GM12878 (cell line): ENCODE results near the gene LYPD5. TPM values are rescaled to one million over a fixed set of nuclear protein-coding genes. Genes with fewer than 3 reads are reported as not detected.

Experiments
- ATF2 ChIP-seq: IDR thresholded peaks from 2 replicates; pipeline ENCODE4 v1.6.1; 2012; ENCODE audit warnings: low read length, inconsistent platforms
- CHD2 ChIP-seq: IDR thresholded peaks from 2 replicates; pipeline ENCODE4 v1.6.1; 2011; ENCODE audit warnings: low read depth, low read length, improper control_type of control experiment, borderline replicate concordance
- CUX1 ChIP-seq: IDR thresholded peaks from 2 replicates; pipeline ENCODE4 v1.6.1; 2012; ENCODE audit warnings: improper control_type of control experiment, low read depth, low read length; ENCODE audit not compliant: insufficient replicate concordance
- DPF2 ChIP-seq: fragments of 450-650 bp; IDR thresholded peaks from 2 replicates; pipeline ENCODE4 v1.6.1; 2017; ENCODE audit warnings: mild to moderate bottlenecking
- IRF5 ChIP-seq: fragments of 450-650 bp; IDR thresholded peaks from 2 replicates; pipeline ENCODE4 v1.6.1; 2017; ENCODE audit warnings: borderline replicate concordance
- MXI1 ChIP-seq: fragments of 150-350 bp; IDR thresholded peaks from 2 replicates; pipeline ENCODE4 v1.6.1; 2011; ENCODE audit warnings: low read depth, mild to moderate bottlenecking, inconsistent platforms, low read length, improper control_type of control experiment
- NFXL1 ChIP-seq: fragments of 450-650 bp; IDR thresholded peaks from 2 replicates; pipeline ENCODE4 v1.6.1; 2017; ENCODE audit warnings: antibody characterized with exemption, mild to moderate bottlenecking, borderline replicate concordance
- PAX8 ChIP-seq: fragments of 450-650 bp; IDR thresholded peaks from 2 replicates; pipeline ENCODE4 v1.6.1; 2017; ENCODE audit warnings: mild to moderate bottlenecking, moderate library complexity
- RCOR1 ChIP-seq: conservative IDR thresholded peaks from 2 replicates; pipeline ENCODE4 v1.6.1; 2012; ENCODE audit warnings: low read depth, low read length, improper control_type of control experiment
- RELA ChIP-seq: fragments of 450-650 bp; IDR thresholded peaks from 2 replicates; pipeline ENCODE4 v1.8.0; 2014; ENCODE audit warnings: borderline replicate concordance; ENCODE audit not compliant: partially characterized antibody
- SIN3A ChIP-seq: IDR thresholded peaks from 2 replicates; pipeline ENCODE4 v1.6.1; 2012; ENCODE audit warnings: low read depth, low read length, improper control_type of control experiment
- SP1 ChIP-seq: IDR thresholded peaks from one replicate; pipeline ENCODE4 v1.6.1; 2011; ENCODE audit warnings: low read depth, low read length
- ZNF384 ChIP-seq: IDR thresholded peaks from 2 replicates; pipeline ENCODE4 v1.6.1; 2012; ENCODE audit warnings: low read depth, mild to moderate bottlenecking, low read length, improper control_type of control experiment, borderline replicate concordance
- polyA plus RNA-seq, 11 experiments: library from polyadenylated mRNA; depleted of rRNA in 4 of 11; unstranded in 6 of 11; stranded (reverse) in 5 of 11; fragments of >200 nt; fragmentation: Nextera tagmentation in 4 of 11; fragmentation: Illumina TruSeq in 1 of 11; extraction: Ambion mirVana in 4 of 11; extraction: Trizol in 1 of 11; gene quantifications; 1 replicate in 1 of 11; 2 replicates in 10 of 11; pipeline versions ENCODE4 v1.2.1 to v1.2.3, GENCODE V29; 2011 to 2016; ENCODE audit warnings: inconsistent platforms in 2 of 11, missing spikeins in 2 of 11, low read depth in 1 of 11
- total RNA-seq, 4 experiments: library from RNA; depleted of rRNA in 3 of 4; stranded (reverse); fragments of >200 nt in 3 of 4; fragmentation: Illumina TruSeq in 1 of 4; extraction: Trizol in 1 of 4; gene quantifications; 2 replicates each; pipeline versions ENCODE4 v1.2.1 to v1.2.3, GENCODE V29; 2013 to 2021
- TF ChIP-seq, protein P1 (sequence below): fragments of 450-650 bp; conservative IDR thresholded peaks from 2 replicates; pipeline ENCODE4 v1.6.1; 2017; ENCODE audit warnings: mild to moderate bottlenecking, moderate library complexity
- TF ChIP-seq, protein P2 (sequence below): fragments of 450-650 bp; formaldehyde crosslinking; IDR thresholded peaks from 2 replicates; pipeline ENCODE4 v1.5.0; 2022; ENCODE audit warnings: mild to moderate bottlenecking, missing genetic modification characterization

LYPD5 gene
- total and polyA plus RNA-seq, 10 of the 15 experiments (the other 5 are each of a cell fraction or from before 2014, with no cell fraction given): 0.04 to 2.2 (median 0.69) TPM; not detected in 1

DNA sequence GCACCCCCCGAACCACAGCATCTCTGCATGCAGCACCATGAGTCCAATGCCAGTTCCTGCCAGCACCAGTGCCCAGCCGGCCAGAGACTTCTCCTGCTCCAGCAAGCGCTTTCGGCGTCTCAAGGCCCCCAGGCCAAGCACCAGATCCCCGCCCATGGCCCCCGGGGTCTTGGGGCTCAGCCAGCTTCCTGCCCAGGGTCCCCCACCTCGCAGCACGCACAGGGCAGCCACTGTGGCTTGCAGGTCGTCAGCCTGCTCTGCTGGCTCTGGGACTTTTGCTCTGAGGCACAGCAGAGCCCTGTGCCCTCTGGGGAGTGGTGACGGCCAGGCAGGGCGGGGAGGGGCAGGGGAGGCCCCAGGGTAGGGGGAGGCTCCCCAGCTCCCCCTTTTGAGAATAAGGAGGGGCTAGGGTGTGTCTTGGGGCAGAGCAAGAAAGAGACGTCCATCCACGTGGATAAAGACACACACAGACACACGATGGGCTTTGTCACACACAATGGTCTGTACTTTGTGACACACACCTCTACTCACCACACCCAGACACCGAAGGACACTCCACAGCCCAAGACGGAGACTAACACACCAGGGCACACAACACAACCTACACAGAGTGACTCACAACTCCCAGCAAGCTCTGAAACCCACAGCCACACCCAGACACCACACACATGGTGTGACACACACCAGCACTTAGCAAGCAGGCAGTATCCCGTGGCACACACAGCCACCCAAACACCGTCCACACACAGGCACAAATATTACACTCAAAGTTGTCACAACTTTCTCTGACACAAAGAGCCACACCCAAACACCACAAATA, 21.3 kb downstream of the LYPD5 start, which contains the start of gene KCNN4 (continued):
- TF ChIP-seq IRF5 (no peak), PAX8 (no peak), MXI1 (peak; percentile 80), RCOR1 (no peak), ATF2 (no peak), DPF2 (peak; percentile 35; the same call in 1 of the 2 replicates), RELA (peak; percentile 45), NFXL1 (no peak), ZNF384 (no peak), CHD2 (no peak), SIN3A (peak; percentile 80), SP1 (no peak), CUX1 (no peak)
- TF ChIP-seq, protein P1, sequence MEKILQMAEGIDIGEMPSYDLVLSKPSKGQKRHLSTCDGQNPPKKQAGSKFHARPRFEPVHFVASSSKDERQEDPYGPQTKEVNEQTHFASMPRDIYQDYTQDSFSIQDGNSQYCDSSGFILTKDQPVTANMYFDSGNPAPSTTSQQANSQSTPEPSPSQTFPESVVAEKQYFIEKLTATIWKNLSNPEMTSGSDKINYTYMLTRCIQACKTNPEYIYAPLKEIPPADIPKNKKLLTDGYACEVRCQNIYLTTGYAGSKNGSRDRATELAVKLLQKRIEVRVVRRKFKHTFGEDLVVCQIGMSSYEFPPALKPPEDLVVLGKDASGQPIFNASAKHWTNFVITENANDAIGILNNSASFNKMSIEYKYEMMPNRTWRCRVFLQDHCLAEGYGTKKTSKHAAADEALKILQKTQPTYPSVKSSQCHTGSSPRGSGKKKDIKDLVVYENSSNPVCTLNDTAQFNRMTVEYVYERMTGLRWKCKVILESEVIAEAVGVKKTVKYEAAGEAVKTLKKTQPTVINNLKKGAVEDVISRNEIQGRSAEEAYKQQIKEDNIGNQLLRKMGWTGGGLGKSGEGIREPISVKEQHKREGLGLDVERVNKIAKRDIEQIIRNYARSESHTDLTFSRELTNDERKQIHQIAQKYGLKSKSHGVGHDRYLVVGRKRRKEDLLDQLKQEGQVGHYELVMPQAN: no peak; the same call in 1 of the 2 replicates
- TF ChIP-seq, protein P2, sequence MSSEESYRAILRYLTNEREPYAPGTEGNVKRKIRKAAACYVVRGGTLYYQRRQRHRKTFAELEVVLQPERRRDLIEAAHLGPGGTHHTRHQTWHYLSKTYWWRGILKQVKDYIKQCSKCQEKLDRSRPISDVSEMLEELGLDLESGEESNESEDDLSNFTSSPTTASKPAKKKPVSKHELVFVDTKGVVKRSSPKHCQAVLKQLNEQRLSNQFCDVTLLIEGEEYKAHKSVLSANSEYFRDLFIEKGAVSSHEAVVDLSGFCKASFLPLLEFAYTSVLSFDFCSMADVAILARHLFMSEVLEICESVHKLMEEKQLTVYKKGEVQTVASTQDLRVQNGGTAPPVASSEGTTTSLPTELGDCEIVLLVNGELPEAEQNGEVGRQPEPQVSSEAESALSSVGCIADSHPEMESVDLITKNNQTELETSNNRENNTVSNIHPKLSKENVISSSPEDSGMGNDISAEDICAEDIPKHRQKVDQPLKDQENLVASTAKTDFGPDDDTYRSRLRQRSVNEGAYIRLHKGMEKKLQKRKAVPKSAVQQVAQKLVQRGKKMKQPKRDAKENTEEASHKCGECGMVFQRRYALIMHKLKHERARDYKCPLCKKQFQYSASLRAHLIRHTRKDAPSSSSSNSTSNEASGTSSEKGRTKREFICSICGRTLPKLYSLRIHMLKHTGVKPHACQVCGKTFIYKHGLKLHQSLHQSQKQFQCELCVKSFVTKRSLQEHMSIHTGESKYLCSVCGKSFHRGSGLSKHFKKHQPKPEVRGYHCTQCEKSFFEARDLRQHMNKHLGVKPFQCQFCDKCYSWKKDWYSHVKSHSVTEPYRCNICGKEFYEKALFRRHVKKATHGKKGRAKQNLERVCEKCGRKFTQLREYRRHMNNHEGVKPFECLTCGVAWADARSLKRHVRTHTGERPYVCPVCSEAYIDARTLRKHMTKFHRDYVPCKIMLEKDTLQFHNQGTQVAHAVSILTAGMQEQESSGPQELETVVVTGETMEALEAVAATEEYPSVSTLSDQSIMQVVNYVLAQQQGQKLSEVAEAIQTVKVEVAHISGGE (CRISPR knock-in tag): no peak
